Ovary (tissue), 9 donors: Measurements from ENCODE around the gene RASD1. TPM values are rescaled to one million over a fixed set of nuclear protein-coding genes. Genes with fewer than 3 reads are reported as not detected.
A peak's percentile ranks its signal among the peaks of the same experiment; 100 is the strongest.

Experiments
- DNase-seq, 5 donors: peaks; one replicate each; pipeline ENCODE4 v3.0.0-alpha.2; 2019 to 2020
- H3K27ac ChIP-seq, 2 donors: fragments of 200-600 bp; one replicate each; pipeline versions ENCODE4 v1.5.1 to v1.8.0; 2019 to 2022
- H3K27me3 ChIP-seq: fragments of 200-600 bp; one replicate; pipeline ENCODE4 v1.8.0; 2022
- H3K36me3 ChIP-seq: fragments of 200-600 bp; sonication (generic); one replicate; pipeline ENCODE4 v1.5.1; 2019
- H3K4me1 ChIP-seq: one replicate; pipeline ENCODE4 v1.8.1; 2013; ENCODE audit warnings: mild to moderate bottlenecking, moderate library complexity; ENCODE audit not compliant: insufficient read depth
- H3K4me3 ChIP-seq: fragments of 200-600 bp; sonication (generic); one replicate; pipeline ENCODE4 v1.5.1; 2017
- H3K9me3 ChIP-seq, 2 donors: fragments of 200-600 bp in 1 of 2; sonication (generic) in 1 of 2; one replicate each; pipeline versions ENCODE4 v1.5.1 to v1.8.1; 2013 to 2019; ENCODE audit warnings: mild to moderate bottlenecking in 1 of 2, moderate library complexity in 1 of 2
- EP300 ChIP-seq: sonication (generic); formaldehyde crosslinking; IDR thresholded peaks from one replicate; pipeline ENCODE4 v1.6.1; 2017; ENCODE audit warnings: antibody characterized with exemption
- POLR2A ChIP-seq: fragments of 450-650 bp; IDR thresholded peaks from one replicate; pipeline ENCODE4 v1.6.1; 2017; ENCODE audit warnings: antibody characterized with exemption, mild to moderate bottlenecking, moderate library complexity
- WGBS, 3 donors: extraction: QIAGEN DNeasy Blood & Tissue Kit in 1 of 3; methylation state at CpG; one replicate each; pipeline versions ENCODE4 v1.1.5 to v1.1.7; 2013 to 2017; 5-methylcytosine and 5-hydroxymethylcytosine counted together
- intact Hi-C, 4 donors: fragments of 100-400 bp; cut with DNase I; formaldehyde crosslinking; loops; one replicate each; pipeline versions ENCODE4 v1.11.0 to v1.15.1; 2022 to 2023
- polyA plus RNA-seq, 2 donors: library from polyadenylated mRNA; stranded (reverse); fragments of 200-250 nt in 1 of 2; fragments of 350-450 nt in 1 of 2; fragmentation: Illumina TruSeq in 1 of 2; extraction: RNeasy Lipid Tissue Mini Kit (QIAGEN cat#74804) in 1 of 2; gene quantifications; one replicate each; pipeline ENCODE4 v1.2.3, GENCODE V29; 2013 to 2014
- total RNA-seq, 7 donors: library from RNA; depleted of rRNA in 2 of 7; stranded (reverse); fragments of >200 nt in 2 of 7; fragmentation: NEBNext Ultra II Directional in 3 of 7; extraction: Animal tissue kit (Norgen Biotek cat#: 25700) in 3 of 7; gene quantifications; one replicate each; pipeline versions ENCODE4 v1.1.0 to v1.2.4, GENCODE V29; 2016 to 2023
- TF ChIP-seq, protein P1 (sequence below), 3 donors: fragments of 450-650 bp in 2 of 3; fragments of 200-600 bp in 1 of 3; IDR thresholded peaks; one replicate each; pipeline versions ENCODE4 v1.5.1 to v1.8.0; 2016 to 2022; ENCODE audit warnings: antibody characterized with exemption in 3 of 3, mild to moderate bottlenecking in 1 of 3
- donor health status: DM: no; HTN: no; CAD: no; lungs with moderate emphysema.
- donor health status: DM: no; HTN: no; CAD: no.
- donor health status: Bipolar disorder and iron deficiency.
- donor health status: DM: yes; HTN: yes; CAD: no.
- donor health status: DM: no; HTN: no; CAD: no.
- donor health status: DM: yes; HTN: yes; CAD: no.

Gene RASD1
- total and polyA plus RNA-seq, 9 donors = 1.9 to 55.9 (median 27.3) TPM

- WGBS, 3 donors = 22 to 29% (median 29%) methylated on average over 6 of the region's 6 CpGs
- Histone ChIP-seq H3K36me3 (no peaks in the 10 kb centered on the region), H3K9me3 (no peaks in the 10 kb centered on the region), H3K27me3 (no peaks in the 10 kb centered on the region), H3K4me1 (peaks cover 21% of the 10 kb centered on the region), H3K4me3 (no peak overlapping the region), H3K27ac (no peak overlapping the region)
- intact Hi-C loops = no loop called here
- no peak for TF ChIP-seq EP300
- TF ChIP-seq, protein P1, sequence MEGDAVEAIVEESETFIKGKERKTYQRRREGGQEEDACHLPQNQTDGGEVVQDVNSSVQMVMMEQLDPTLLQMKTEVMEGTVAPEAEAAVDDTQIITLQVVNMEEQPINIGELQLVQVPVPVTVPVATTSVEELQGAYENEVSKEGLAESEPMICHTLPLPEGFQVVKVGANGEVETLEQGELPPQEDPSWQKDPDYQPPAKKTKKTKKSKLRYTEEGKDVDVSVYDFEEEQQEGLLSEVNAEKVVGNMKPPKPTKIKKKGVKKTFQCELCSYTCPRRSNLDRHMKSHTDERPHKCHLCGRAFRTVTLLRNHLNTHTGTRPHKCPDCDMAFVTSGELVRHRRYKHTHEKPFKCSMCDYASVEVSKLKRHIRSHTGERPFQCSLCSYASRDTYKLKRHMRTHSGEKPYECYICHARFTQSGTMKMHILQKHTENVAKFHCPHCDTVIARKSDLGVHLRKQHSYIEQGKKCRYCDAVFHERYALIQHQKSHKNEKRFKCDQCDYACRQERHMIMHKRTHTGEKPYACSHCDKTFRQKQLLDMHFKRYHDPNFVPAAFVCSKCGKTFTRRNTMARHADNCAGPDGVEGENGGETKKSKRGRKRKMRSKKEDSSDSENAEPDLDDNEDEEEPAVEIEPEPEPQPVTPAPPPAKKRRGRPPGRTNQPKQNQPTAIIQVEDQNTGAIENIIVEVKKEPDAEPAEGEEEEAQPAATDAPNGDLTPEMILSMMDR (IDR thresholded peaks at IDR 0.05) = no peak
- TF ChIP-seq POLR2A = no peak
- DNase-seq = peak in 1 of 5 donors; percentile 67
These were observed 29.8 kb upstream of the RASD1 start for GRCh38 chr17:17525956-17526355.

DNA sequence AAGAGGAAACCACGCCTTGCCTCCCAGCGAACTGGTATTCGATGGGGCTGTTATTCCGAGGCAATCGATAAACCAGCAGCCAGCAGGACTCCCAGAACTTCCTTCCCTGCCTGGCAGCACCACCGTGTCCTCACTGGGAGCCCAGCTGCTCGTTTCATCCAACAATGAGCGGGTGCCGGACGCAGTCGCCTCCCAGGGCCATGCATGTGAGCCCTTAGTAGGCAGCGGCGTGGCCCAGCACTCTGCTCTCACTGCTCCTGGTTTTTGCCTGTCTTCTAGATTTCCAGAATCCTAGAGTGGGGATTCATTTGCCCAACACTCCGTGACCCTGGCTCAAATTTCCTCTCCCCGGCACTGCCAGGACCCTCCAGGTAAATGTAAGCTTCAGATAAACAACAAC lies 29.1 kb upstream of the RASD1 start:
- Histone ChIP-seq H3K27ac (no peak overlapping the region), H3K36me3 (no peaks in the 10 kb centered on the region), H3K4me3 (no peak overlapping the region), H3K9me3 (no peaks in the 10 kb centered on the region), H3K27me3 (no peaks in the 10 kb centered on the region), H3K4me1 (peaks cover 21% of the 10 kb centered on the region)
- TF ChIP-seq EP300 = no peak
- TF ChIP-seq, protein P1 (IDR thresholded peaks at IDR 0.05) = no peak
- TF ChIP-seq POLR2A = no peak
- no peak for DNase-seq
- 94 to 96% (median 95%) methylated on average over 15 of the region's 15 CpGs for WGBS, 3 donors
- intact Hi-C loops = no loop called here

GRCh38 chr17:17523731-17524490 lies 27.7 kb upstream of the RASD1 start:
- H3K4me1 ChIP-seq = peaks cover 18% of the 10 kb centered on the region
- H3K27ac ChIP-seq = no peak overlapping the region
- no peaks in the 10 kb centered on the region for H3K36me3 ChIP-seq
- H3K9me3 ChIP-seq = no peaks in the 10 kb centered on the region
- 56 to 69% (median 58%) methylated on average over 18 to 19 of the region's 19 CpGs for WGBS, 3 donors
- intact Hi-C loops = no loop called here
- H3K4me3 ChIP-seq = no peak overlapping the region
- DNase-seq = peak in 1 of 5 donors; percentile 59
- H3K27me3 ChIP-seq = no peaks in the 10 kb centered on the region
- no peak for TF ChIP-seq EP300

GRCh38 chr17:17523001-17523730 lies 27.0 kb upstream of the RASD1 start:
- Histone ChIP-seq H3K4me3 (no peak overlapping the region), H3K9me3 (no peaks in the 10 kb centered on the region), H3K4me1 (peaks cover 14% of the 10 kb centered on the region), H3K27me3 (no peaks in the 10 kb centered on the region), H3K27ac (no peak overlapping the region), H3K36me3 (no peaks in the 10 kb centered on the region)
- 28 to 49% (median 39%) methylated on average over 14 of the region's 14 CpGs for WGBS, 3 donors
- intact Hi-C loops = no loop called here
- no peak for DNase-seq
- TF ChIP-seq, protein P1 (IDR thresholded peaks at IDR 0.05) = no peak
- no peak for TF ChIP-seq POLR2A
- TF ChIP-seq EP300 = no peak
